Spinal cord (tissue), 10 donors: ENCODE data around the gene PARL. TPM values are rescaled to one million over a fixed set of nuclear protein-coding genes. Genes with fewer than 3 reads are reported as not detected.

Experiments
- DNase-seq, 6 donors: peaks; one replicate each; pipeline versions ENCODE4 v3.0.0 to v3.0.0-alpha.2; 2013 to 2015; ENCODE audit warnings: low spot score in 6 of 6, low read depth in 4 of 6
- H3K27ac ChIP-seq: one replicate; pipeline ENCODE4 v1.5.1; 2013; ENCODE audit warnings: low read depth, low read length, control low read depth
- H3K27me3 ChIP-seq: one replicate; pipeline ENCODE4 v1.6.1; 2013; ENCODE audit warnings: low read length; ENCODE audit not compliant: control insufficient read depth, insufficient read depth
- H3K36me3 ChIP-seq: one replicate; pipeline ENCODE4 v1.6.1; 2013; ENCODE audit warnings: low read length; ENCODE audit not compliant: control insufficient read depth, insufficient read depth
- H3K4me1 ChIP-seq: one replicate; pipeline ENCODE4 v1.6.1; 2013; ENCODE audit warnings: low read length; ENCODE audit not compliant: control insufficient read depth, insufficient read depth
- H3K4me3 ChIP-seq: one replicate; pipeline ENCODE4 v1.5.1; 2013; ENCODE audit warnings: low read depth, low read length, control low read depth
- H3K9me3 ChIP-seq: one replicate; pipeline ENCODE4 v1.6.1; 2013; ENCODE audit warnings: low read length; ENCODE audit not compliant: control insufficient read depth, insufficient read depth
- WGBS: methylation state at CpG from one replicate; pipeline ENCODE4 v1.1.5; 2013; ENCODE audit warnings: missing lambda C conversion rate; ENCODE audit not compliant: insufficient coverage; 5-methylcytosine and 5-hydroxymethylcytosine counted together
- long read RNA-seq, 4 donors: transcript quantifications; one replicate each; lab custom pipeline, GENCODE V29; 2026
- polyA plus RNA-seq, 2 donors: library from polyadenylated mRNA; unstranded; fragments of 120-200 nt; gene quantifications; one replicate each; pipeline ENCODE4 v1.2.1, GENCODE V29; 2013; ENCODE audit not compliant: insufficient read length in 2 of 2
- total RNA-seq, 2 donors: library from RNA; depleted of rRNA in 1 of 2; stranded (reverse); fragments of 120-200 nt in 1 of 2; fragments of >200 nt in 1 of 2; gene quantifications; one replicate each; pipeline versions ENCODE4 v1.2.3 to v1.2.4, GENCODE V29; 2013 to 2014
- donor health status: healthy.

PARL gene
- 10 to 100 TPM; 22.6 to 46.6 TPM for total RNA-seq
- 10 to 100 TPM; 38.3 to 45.5 TPM for polyA plus RNA-seq
- long read RNA-seq, donor 1, transcript PARL-202 (10 exons, 1,414 nt) = major isoform, 17 of 20 reads
- long read RNA-seq, donor 1, partial matches to known transcripts = 0 of 20 reads
- long read RNA-seq, donor 1, other reads (novel, unspliced or antisense) = 0 of 20 reads
- long read RNA-seq, donor 2, transcript PARL-202 (10 exons, 1,414 nt) = major isoform, 8 of 8 reads
- long read RNA-seq, donor 2, partial matches to known transcripts = 0 of 8 reads
- long read RNA-seq, donor 2, other reads (novel, unspliced or antisense) = 0 of 8 reads
- long read RNA-seq, donor 3, transcript PARL-202 (10 exons, 1,414 nt) = major isoform, 7 of 8 reads
- long read RNA-seq, donor 3, partial matches to known transcripts = 0 of 8 reads
- long read RNA-seq, donor 3, other reads (novel, unspliced or antisense) = 0 of 8 reads
- long read RNA-seq, donor 4, transcript PARL-202 (10 exons, 1,414 nt) = major isoform, 18 of 26 reads
- long read RNA-seq, donor 4, partial matches to known transcripts = 0 of 26 reads
- long read RNA-seq, donor 4, other reads (novel, unspliced or antisense) = 0 of 26 reads

GRCh38 chr3:183884427-183885296 lies at the start of gene PARL:
PARL (minus strand) TSS chr3:183884880; CDS start chr3:183884846, 34 bp downstream.
- Histone ChIP-seq H3K36me3 (peaks cover 4% of the 10 kb centered on the region), H3K27me3 (no peaks in the 10 kb centered on the region), H3K4me3 (peak within 1 kb of the TSS; percentile 90), H3K9me3 (no peaks in the 10 kb centered on the region), H3K4me1 (peaks cover 12% of the 10 kb centered on the region), H3K27ac (peak within 1 kb of the TSS; percentile 71)
- under 1% methylated on average over 62 of the region's 63 CpGs for WGBS
- DNase-seq = peak; percentile 79 to 98 (median 89)

GRCh38 chr3:183933160-183933559 lies 48.5 kb upstream of the PARL start:
- DNase-seq = no peak
- WGBS = 91% methylated on average over 3 of the region's 3 CpGs
- H3K27me3 ChIP-seq = no peaks in the 10 kb centered on the region
- H3K9me3 ChIP-seq = no peaks in the 10 kb centered on the region
- no peak overlapping the region for H3K27ac ChIP-seq
- no peak overlapping the region for H3K4me3 ChIP-seq
- peaks cover 55% of the 10 kb centered on the region for H3K36me3 ChIP-seq
- H3K4me1 ChIP-seq = no peaks in the 10 kb centered on the region

- 100% methylated on average over 1 of the region's 2 CpGs for WGBS
- Histone ChIP-seq H3K4me3 (no peak overlapping the region), H3K27me3 (no peaks in the 10 kb centered on the region), H3K36me3 (peaks cover 51% of the 10 kb centered on the region), H3K27ac (no peak overlapping the region), H3K4me1 (no peaks in the 10 kb centered on the region), H3K9me3 (no peaks in the 10 kb centered on the region)
- no peak for DNase-seq
Measured at GRCh38 chr3:183931881-183932280, 47.2 kb upstream of the PARL start.

- no peak for DNase-seq
- H3K4me1 ChIP-seq = no peaks in the 10 kb centered on the region
- H3K36me3 ChIP-seq = peaks cover 51% of the 10 kb centered on the region
- no peak overlapping the region for H3K4me3 ChIP-seq
- H3K9me3 ChIP-seq = no peaks in the 10 kb centered on the region
- H3K27ac ChIP-seq = no peak overlapping the region
- no peaks in the 10 kb centered on the region for H3K27me3 ChIP-seq
- 98% methylated on average over 6 of the region's 10 CpGs for WGBS
Measured at GRCh38 chr3:183930086-183930485, 45.4 kb upstream of the PARL start.

GRCh38 chr3:183927059-183927458 lies 42.4 kb upstream of the PARL start:
- Histone ChIP-seq H3K27ac (no peak overlapping the region), H3K4me1 (no peaks in the 10 kb centered on the region), H3K9me3 (no peaks in the 10 kb centered on the region), H3K36me3 (peaks cover 53% of the 10 kb centered on the region), H3K4me3 (no peak overlapping the region), H3K27me3 (no peaks in the 10 kb centered on the region)
- WGBS = no CpG with 5 or more reads among the region's 3 CpGs
- no peak for DNase-seq

GRCh38 chr3:183924956-183925355 lies 40.3 kb upstream of the PARL start:
- H3K36me3 ChIP-seq = peaks cover 53% of the 10 kb centered on the region
- WGBS = 86% methylated on average over 5 of the region's 7 CpGs
- no peak overlapping the region for H3K4me3 ChIP-seq
- H3K4me1 ChIP-seq = no peaks in the 10 kb centered on the region
- no peaks in the 10 kb centered on the region for H3K9me3 ChIP-seq
- DNase-seq = no peak
- H3K27me3 ChIP-seq = no peaks in the 10 kb centered on the region
- no peak overlapping the region for H3K27ac ChIP-seq

- Histone ChIP-seq H3K27ac (no peak overlapping the region), H3K4me1 (no peaks in the 10 kb centered on the region), H3K4me3 (no peak overlapping the region), H3K9me3 (no peaks in the 10 kb centered on the region), H3K27me3 (no peaks in the 10 kb centered on the region), H3K36me3 (peaks cover 57% of the 10 kb centered on the region)
- WGBS = 100% methylated on average over 3 of the region's 3 CpGs
- no peak for DNase-seq
Measured at GRCh38 chr3:183924543-183924942, 39.9 kb upstream of the PARL start.

- Histone ChIP-seq H3K27ac (no peak overlapping the region), H3K4me1 (no peaks in the 10 kb centered on the region), H3K27me3 (no peaks in the 10 kb centered on the region), H3K4me3 (no peak overlapping the region), H3K9me3 (no peaks in the 10 kb centered on the region), H3K36me3 (peaks cover 51% of the 10 kb centered on the region)
- no peak for DNase-seq
- WGBS = 94% methylated on average over 4 of the region's 4 CpGs
Measured at GRCh38 chr3:183922421-183922820, 37.7 kb upstream of the PARL start.

GRCh38 chr3:183921096-183921495 lies 36.4 kb upstream of the PARL start:
- Histone ChIP-seq H3K27ac (no peak overlapping the region), H3K4me3 (no peak overlapping the region), H3K27me3 (no peaks in the 10 kb centered on the region), H3K36me3 (peaks cover 47% of the 10 kb centered on the region), H3K4me1 (no peaks in the 10 kb centered on the region), H3K9me3 (no peaks in the 10 kb centered on the region)
- no peak for DNase-seq
- 92% methylated on average over 11 of the region's 15 CpGs for WGBS
